HEK293 (cell line): ENCODE data around the gene SLC8A3.
A peak's percentile ranks its signal among the peaks of the same experiment; 100 is the strongest.

Source experiments
- CTCF ChIP-seq: fragments of 450-650 bp; formaldehyde crosslinking; IDR thresholded peaks from 2 replicates; pipeline ENCODE4 v1.5.1; 2016; ENCODE audit warnings: missing biosample characterization, missing genetic modification characterization
- EGR2 ChIP-seq: fragments of 450-650 bp; formaldehyde crosslinking; IDR thresholded peaks from 2 replicates; pipeline ENCODE4 v1.5.1; 2016; ENCODE audit warnings: low read depth, missing biosample characterization, missing genetic modification characterization
- GFI1B ChIP-seq: fragments of 450-650 bp; formaldehyde crosslinking; IDR thresholded peaks from 2 replicates; pipeline ENCODE4 v1.5.1; 2016; ENCODE audit warnings: missing biosample characterization, missing genetic modification characterization
- KLF16 ChIP-seq: fragments of 450-650 bp; formaldehyde crosslinking; IDR thresholded peaks from 2 replicates; pipeline ENCODE4 v1.5.1; 2017; ENCODE audit warnings: missing biosample characterization, missing genetic modification characterization
- MEIS1 ChIP-seq: sonication (generic); formaldehyde crosslinking; IDR thresholded peaks from 2 replicates; pipeline ENCODE4 v1.8.1; 2022; ENCODE audit warnings: missing genetic modification reagents, mild to moderate bottlenecking, borderline replicate concordance
- REPIN1 ChIP-seq: fragments of 450-650 bp; formaldehyde crosslinking; IDR thresholded peaks from 2 replicates; pipeline ENCODE4 v1.5.1; 2017; ENCODE audit warnings: missing biosample characterization, missing genetic modification characterization, low read depth
- SCRT2 ChIP-seq: fragments of 450-650 bp; formaldehyde crosslinking; IDR thresholded peaks from 2 replicates; pipeline ENCODE4 v1.5.1; 2016; ENCODE audit warnings: missing biosample characterization, missing genetic modification characterization
- TRIM28 ChIP-seq: IDR thresholded peaks from 2 replicates; pipeline ENCODE4 v1.6.1; 2011; ENCODE audit warnings: low read length, control low read depth, borderline replicate concordance
- ZBTB1 ChIP-seq: fragments of 450-650 bp; formaldehyde crosslinking; IDR thresholded peaks from 2 replicates; pipeline ENCODE4 v1.5.1; 2016; ENCODE audit warnings: missing biosample characterization, missing genetic modification characterization
- ZBTB10 ChIP-seq: fragments of 450-650 bp; formaldehyde crosslinking; IDR thresholded peaks from 2 replicates; pipeline ENCODE4 v1.5.1; 2016; ENCODE audit warnings: missing biosample characterization, missing genetic modification characterization
- ZBTB20 ChIP-seq: fragments of 450-650 bp; formaldehyde crosslinking; IDR thresholded peaks from 2 replicates; pipeline ENCODE4 v1.5.1; 2016; ENCODE audit warnings: missing biosample characterization, missing genetic modification characterization
- ZBTB48 ChIP-seq: fragments of 450-650 bp; formaldehyde crosslinking; IDR thresholded peaks from 2 replicates; pipeline ENCODE4 v1.5.1; 2016; ENCODE audit warnings: missing biosample characterization, missing genetic modification characterization
- ZFP3 ChIP-seq: fragments of 450-650 bp; formaldehyde crosslinking; IDR thresholded peaks from 2 replicates; pipeline ENCODE4 v1.5.1; 2016; ENCODE audit warnings: low read depth, missing biosample characterization, missing genetic modification characterization
- ZFP37 ChIP-seq: fragments of 450-650 bp; formaldehyde crosslinking; IDR thresholded peaks from 2 replicates; pipeline ENCODE4 v1.5.1; 2016; ENCODE audit warnings: missing biosample characterization, missing genetic modification characterization
- ZFP41 ChIP-seq: fragments of 450-650 bp; formaldehyde crosslinking; IDR thresholded peaks from 2 replicates; pipeline ENCODE4 v1.5.1; 2016; ENCODE audit warnings: missing biosample characterization, missing genetic modification characterization, borderline replicate concordance
- ZNF10 ChIP-seq: fragments of 450-650 bp; formaldehyde crosslinking; IDR thresholded peaks from 2 replicates; pipeline ENCODE4 v1.5.1; 2017; ENCODE audit warnings: missing biosample characterization, missing genetic modification characterization
- ZNF112 ChIP-seq: fragments of 450-650 bp; formaldehyde crosslinking; IDR thresholded peaks from 2 replicates; pipeline ENCODE4 v1.5.0; 2017; ENCODE audit warnings: missing biosample characterization, missing genetic modification characterization
- ZNF138 ChIP-seq: fragments of 450-650 bp; formaldehyde crosslinking; IDR thresholded peaks from 2 replicates; pipeline ENCODE4 v1.5.1; 2016; ENCODE audit warnings: missing biosample characterization, missing genetic modification characterization, borderline replicate concordance
- ZNF174 ChIP-seq: fragments of 450-650 bp; formaldehyde crosslinking; IDR thresholded peaks from 2 replicates; pipeline ENCODE4 v1.5.0; 2017; ENCODE audit warnings: missing biosample characterization, mild to moderate bottlenecking, missing genetic modification characterization
- ZNF214 ChIP-seq: fragments of 450-650 bp; formaldehyde crosslinking; IDR thresholded peaks from 2 replicates; pipeline ENCODE4 v1.5.1; 2017; ENCODE audit warnings: missing biosample characterization, mild to moderate bottlenecking, missing genetic modification characterization, borderline replicate concordance
- ZNF398 ChIP-seq: fragments of 450-650 bp; formaldehyde crosslinking; IDR thresholded peaks from 2 replicates; pipeline ENCODE4 v1.5.1; 2017; ENCODE audit warnings: missing biosample characterization, missing genetic modification characterization
- ZNF473 ChIP-seq: fragments of 450-650 bp; formaldehyde crosslinking; IDR thresholded peaks from 2 replicates; pipeline ENCODE4 v1.5.1; 2017; ENCODE audit warnings: missing biosample characterization, missing genetic modification characterization
- ZNF488 ChIP-seq: fragments of 450-650 bp; formaldehyde crosslinking; IDR thresholded peaks from 2 replicates; pipeline ENCODE4 v1.5.1; 2016; ENCODE audit warnings: missing biosample characterization, missing genetic modification characterization
- ZNF513 ChIP-seq: fragments of 450-650 bp; IDR thresholded peaks from 2 replicates; pipeline ENCODE4 v1.5.1; 2018; ENCODE audit warnings: missing biosample characterization, missing genetic modification characterization
- ZNF555 ChIP-seq: fragments of 450-650 bp; formaldehyde crosslinking; conservative IDR thresholded peaks from 2 replicates; pipeline ENCODE4 v1.5.1; 2017; ENCODE audit warnings: missing biosample characterization, mild to moderate bottlenecking, missing genetic modification characterization, inconsistent platforms
- ZNF558 ChIP-seq: fragments of 450-650 bp; formaldehyde crosslinking; IDR thresholded peaks from 2 replicates; pipeline ENCODE4 v1.5.1; 2016; ENCODE audit warnings: missing biosample characterization, missing genetic modification characterization
- ZNF585B ChIP-seq: fragments of 450-650 bp; formaldehyde crosslinking; IDR thresholded peaks from 2 replicates; pipeline ENCODE4 v1.5.1; 2016; ENCODE audit warnings: missing biosample characterization, missing genetic modification characterization
- ZNF621 ChIP-seq: fragments of 450-650 bp; formaldehyde crosslinking; IDR thresholded peaks from 2 replicates; pipeline ENCODE4 v1.5.1; 2017; ENCODE audit warnings: missing biosample characterization, missing genetic modification characterization
- ZNF701 ChIP-seq: fragments of 450-650 bp; formaldehyde crosslinking; IDR thresholded peaks from 2 replicates; pipeline ENCODE4 v1.5.1; 2016; ENCODE audit warnings: missing biosample characterization, missing genetic modification characterization
- ZNF704 ChIP-seq: fragments of 450-650 bp; formaldehyde crosslinking; IDR thresholded peaks from 2 replicates; pipeline ENCODE4 v1.5.1; 2016; ENCODE audit warnings: missing biosample characterization, missing genetic modification characterization
- ZNF791 ChIP-seq: fragments of 450-650 bp; formaldehyde crosslinking; IDR thresholded peaks from 2 replicates; pipeline ENCODE4 v1.5.1; 2016; ENCODE audit warnings: missing biosample characterization, missing genetic modification characterization
- ZSCAN16 ChIP-seq: fragments of 450-650 bp; formaldehyde crosslinking; IDR thresholded peaks from 2 replicates; pipeline ENCODE4 v1.5.1; 2016; ENCODE audit warnings: missing biosample characterization, missing genetic modification characterization
- ZSCAN23 ChIP-seq: fragments of 450-650 bp; formaldehyde crosslinking; IDR thresholded peaks from 2 replicates; pipeline ENCODE4 v1.5.1; 2016; ENCODE audit warnings: missing biosample characterization, missing genetic modification characterization
- ZXDB ChIP-seq: fragments of 450-650 bp; formaldehyde crosslinking; IDR thresholded peaks from 2 replicates; pipeline ENCODE4 v1.5.1; 2016; ENCODE audit warnings: missing biosample characterization, missing genetic modification characterization

The SLC8A3 gene

GRCh38 chr14:69997849-69998248 lies 190.9 kb downstream of the SLC8A3 start (continued):
- TF ChIP-seq ZNF488 (tag by site-specific recombination): no peak
- no peak for TF ChIP-seq ZNF585B
- TF ChIP-seq EGR2 (tag by site-specific recombination): no peak
- TF ChIP-seq REPIN1 (tag by site-specific recombination): no peak
- TF ChIP-seq ZNF791 (tag by site-specific recombination): no peak
- TF ChIP-seq ZNF214 (tag by site-specific recombination): no peak
- no peak for TF ChIP-seq ZNF701 (tag by site-specific recombination)
- TF ChIP-seq MEIS1: no peak
- TF ChIP-seq ZNF513 (tag by site-specific recombination): no peak
- TF ChIP-seq ZNF473 (tag by site-specific recombination): no peak
- no peak for TF ChIP-seq ZBTB10 (tag by site-specific recombination)
- no peak for TF ChIP-seq ZFP41 (tag by site-specific recombination)
- no peak for TF ChIP-seq ZNF704
- TF ChIP-seq ZBTB1 (tag by site-specific recombination): no peak
- TF ChIP-seq ZBTB48 (tag by site-specific recombination): no peak
- TF ChIP-seq CTCF (tag by site-specific recombination): no peak
- TF ChIP-seq ZFP3: no peak
- no peak for TF ChIP-seq ZNF558 (tag by site-specific recombination)
- no peak for TF ChIP-seq ZBTB20 (tag by site-specific recombination)
- TF ChIP-seq KLF16 (tag by site-specific recombination): no peak
- TF ChIP-seq ZNF112: no peak
- no peak for TF ChIP-seq ZNF174 (tag by site-specific recombination)
- TF ChIP-seq ZNF621 (tag by site-specific recombination): no peak
- no peak for TF ChIP-seq ZXDB
- peak; percentile 25; the same call in 1 of the 2 replicates for TF ChIP-seq ZNF398 (tag by site-specific recombination)
- TF ChIP-seq SCRT2: no peak
- TF ChIP-seq ZNF10 (tag by site-specific recombination): no peak
- TF ChIP-seq ZNF555 (tag by site-specific recombination): no peak
- TF ChIP-seq ZSCAN16 (tag by site-specific recombination): no peak
- peak; percentile 79; the same call in 1 of the 2 replicates for TF ChIP-seq TRIM28
- TF ChIP-seq ZNF138: no peak
- TF ChIP-seq ZSCAN23 (tag by site-specific recombination): no peak
- TF ChIP-seq GFI1B (tag by site-specific recombination): no peak
- TF ChIP-seq ZFP37 (tag by site-specific recombination): no peak
